Neural cell (in vitro differentiated cells): ENCODE measurements around the gene ENAM. TPM values are rescaled to one million over a fixed set of nuclear protein-coding genes. Genes with fewer than 3 reads are reported as not detected.

Source experiments
- H2AFZ ChIP-seq: fragments of 200-600, 300-800 bp; sonication (generic), shearing (Covaris generic); 2 replicates; pipeline ENCODE4 v1.6.0; 2014; ENCODE audit warnings: low read depth, mild to moderate bottlenecking, antibody characterized with exemption, low read length, moderate library complexity
- H3F3A ChIP-seq: fragments of 200-600 bp; shearing (Covaris generic); 2 replicates; pipeline ENCODE4 v1.6.1; 2016; ENCODE audit warnings: mild to moderate bottlenecking, moderate library complexity, mixed read lengths, antibody characterized with exemption, low read length; ENCODE audit not compliant: insufficient read depth, poor library complexity, severe bottlenecking
- H3K27ac ChIP-seq: fragments of 200-600, 300-800 bp; sonication (generic), shearing (Covaris generic); 2 replicates; pipeline ENCODE4 v1.5.1; 2014; ENCODE audit warnings: mild to moderate bottlenecking, low read length, moderate library complexity
- H3K27me3 ChIP-seq: fragments of 300-800, 200-600 bp; sonication (generic), shearing (Covaris generic); 2 replicates; pipeline ENCODE4 v1.6.0; 2014; ENCODE audit warnings: mild to moderate bottlenecking, low read depth, low read length, moderate library complexity; ENCODE audit not compliant: insufficient read depth
- H3K36me3 ChIP-seq: fragments of 300-800, 200-600 bp; sonication (generic), shearing (Covaris generic); 2 replicates; pipeline ENCODE4 v1.5.1; 2014; ENCODE audit warnings: mild to moderate bottlenecking, antibody characterized with exemption, low read length, moderate library complexity; ENCODE audit not compliant: insufficient read depth
- H3K4me2 ChIP-seq: fragments of 300-800, 200-600 bp; sonication (generic), shearing (Covaris generic); 2 replicates; pipeline ENCODE4 v1.6.0; 2014; ENCODE audit warnings: mild to moderate bottlenecking, low read length
- H3K4me3 ChIP-seq: fragments of 300-800, 200-600 bp; sonication (generic), shearing (Covaris generic); 2 replicates; pipeline ENCODE4 v1.5.1; 2014; ENCODE audit warnings: mild to moderate bottlenecking, low read length, moderate library complexity
- H3K79me2 ChIP-seq: fragments of 200-600 bp; shearing (Covaris generic); replicated peaks from 2 replicates; pipeline ENCODE4 v1.6.0; 2014; ENCODE audit warnings: mild to moderate bottlenecking, low read length, moderate library complexity; ENCODE audit not compliant: insufficient read depth
- H3K9ac ChIP-seq: fragments of 300-800, 200-600 bp; sonication (generic), shearing (Covaris generic); 2 replicates; pipeline ENCODE4 v1.6.1; 2016; ENCODE audit warnings: mild to moderate bottlenecking, low read length, mixed read lengths
- H3K9me2 ChIP-seq: fragments of 200-600 bp; shearing (Covaris generic); 2 replicates; pipeline ENCODE4 v1.6.1; 2016; ENCODE audit warnings: mild to moderate bottlenecking, low read length, mixed read lengths; ENCODE audit not compliant: insufficient read depth
- H3K9me3 ChIP-seq: fragments of 200-600, 300-800 bp; sonication (generic), shearing (Covaris generic); 2 replicates; pipeline ENCODE4 v1.6.1; 2016; ENCODE audit warnings: mild to moderate bottlenecking, mixed run types, low read length, moderate library complexity, mixed read lengths
- H4K20me1 ChIP-seq: fragments of 200-600 bp; shearing (Covaris generic); 2 replicates; pipeline ENCODE4 v1.6.1; 2016; ENCODE audit warnings: mild to moderate bottlenecking, mixed run types; ENCODE audit not compliant: insufficient read depth
- EP300 ChIP-seq: fragments of 450-650 bp; conservative IDR thresholded peaks from 2 replicates; pipeline ENCODE4 v1.6.1; 2014; ENCODE audit warnings: antibody characterized with exemption, mild to moderate bottlenecking, moderate library complexity; ENCODE audit not compliant: poor library complexity, severe bottlenecking
- EZH2 ChIP-seq: fragments of 200-600, 300-800 bp; shearing (Covaris generic), sonication (generic); IDR thresholded peaks from 2 replicates; pipeline ENCODE4 v1.6.1; 2014; ENCODE audit warnings: antibody characterized with exemption, low read length, borderline replicate concordance, mild to moderate bottlenecking; ENCODE audit not compliant: insufficient read depth, poor library complexity, severe bottlenecking
- MXI1 ChIP-seq: fragments of 450-650 bp; conservative IDR thresholded peaks from 2 replicates; pipeline ENCODE4 v1.6.1; 2014; ENCODE audit warnings: antibody characterized with exemption, mild to moderate bottlenecking; ENCODE audit not compliant: poor library complexity, severe bottlenecking
- POLR2AphosphoS5 ChIP-seq: IDR thresholded peaks from 2 replicates; pipeline ENCODE4 v1.6.1; 2012
- RAD21 ChIP-seq: fragments of 450-650 bp; conservative IDR thresholded peaks from 2 replicates; pipeline ENCODE4 v1.6.1; 2014; ENCODE audit warnings: antibody characterized with exemption, mild to moderate bottlenecking, moderate library complexity
- SMC3 ChIP-seq: fragments of 450-650 bp; conservative IDR thresholded peaks from 2 replicates; pipeline ENCODE4 v1.6.1; 2014; ENCODE audit warnings: antibody characterized with exemption, mild to moderate bottlenecking, moderate library complexity; ENCODE audit not compliant: poor library complexity
- TAF1 ChIP-seq: IDR thresholded peaks from 2 replicates; pipeline ENCODE4 v1.6.1; 2012; ENCODE audit warnings: low read depth
- polyA plus RNA-seq: library from polyadenylated mRNA; depleted of rRNA; stranded (reverse); fragments of >200 nt; gene quantifications from 2 replicates; pipeline ENCODE4 v1.2.3, GENCODE V29; 2014
- TF ChIP-seq, protein P1 (sequence below): IDR thresholded peaks from 2 replicates; pipeline ENCODE4 v1.6.1; 2012; ENCODE audit warnings: borderline replicate concordance
- TF ChIP-seq, protein P2 (sequence below): fragments of 450-650 bp; IDR thresholded peaks from 2 replicates; pipeline ENCODE4 v1.5.1; 2014; ENCODE audit warnings: antibody characterized with exemption, mild to moderate bottlenecking, moderate library complexity; ENCODE audit not compliant: poor library complexity, severe bottlenecking

Gene ENAM
- polyA plus RNA-seq, 1 donor from 2014 or later: not detected

GRCh38 chr4:70657326-70657725 lies 28.8 kb downstream of the ENAM start:
- no peaks in the 10 kb centered on the region for H3K9me3 ChIP-seq
- TF ChIP-seq TAF1: no peak
- no peaks in the 10 kb centered on the region for H4K20me1 ChIP-seq
- no peaks in the 10 kb centered on the region for H3K36me3 ChIP-seq
- no peak overlapping the region for H2AFZ ChIP-seq
- H3F3A ChIP-seq: no peaks in the 10 kb centered on the region
- no peaks in the 10 kb centered on the region for H3K27me3 ChIP-seq
- H3K79me2 ChIP-seq: no peaks in the 10 kb centered on the region
- no peaks in the 10 kb centered on the region for H3K9me2 ChIP-seq
- H3K4me3 ChIP-seq: no peak overlapping the region
- no peak overlapping the region for H3K9ac ChIP-seq
- no peak overlapping the region for H3K4me2 ChIP-seq
- no peak overlapping the region for H3K27ac ChIP-seq

DNA sequence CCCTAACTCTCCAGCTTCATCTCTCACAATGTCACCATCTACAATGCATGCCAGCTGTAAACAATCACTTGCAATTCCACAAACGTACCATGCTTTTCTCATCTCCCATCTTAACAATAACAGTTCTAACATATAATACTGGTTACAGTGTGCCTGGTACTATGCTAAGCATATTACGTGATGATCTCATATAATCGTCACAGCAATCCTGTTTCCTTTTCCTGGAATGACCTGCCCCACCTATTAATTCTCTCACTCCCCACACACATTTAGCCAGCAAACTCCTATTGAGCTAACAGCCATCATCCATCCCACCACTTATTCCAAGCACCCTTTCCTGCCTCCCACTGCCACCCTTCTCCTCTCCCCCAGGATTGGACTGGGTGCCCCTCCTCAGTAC lies 29.9 kb downstream of the ENAM start:
- Histone ChIP-seq H3K9ac (no peak overlapping the region), H3F3A (no peaks in the 10 kb centered on the region), H2AFZ (no peak overlapping the region), H3K4me2 (no peak overlapping the region), H3K9me3 (no peaks in the 10 kb centered on the region), H4K20me1 (no peaks in the 10 kb centered on the region), H3K36me3 (no peaks in the 10 kb centered on the region), H3K4me3 (no peak overlapping the region), H3K79me2 (no peaks in the 10 kb centered on the region), H3K27me3 (no peaks in the 10 kb centered on the region), H3K9me2 (no peaks in the 10 kb centered on the region), H3K27ac (no peak overlapping the region)
- TF ChIP-seq RAD21 (no peak), SMC3 (no peak), EP300 (no peak), POLR2AphosphoS5 (no peak), EZH2 (no peak)
- TF ChIP-seq, protein P1, sequence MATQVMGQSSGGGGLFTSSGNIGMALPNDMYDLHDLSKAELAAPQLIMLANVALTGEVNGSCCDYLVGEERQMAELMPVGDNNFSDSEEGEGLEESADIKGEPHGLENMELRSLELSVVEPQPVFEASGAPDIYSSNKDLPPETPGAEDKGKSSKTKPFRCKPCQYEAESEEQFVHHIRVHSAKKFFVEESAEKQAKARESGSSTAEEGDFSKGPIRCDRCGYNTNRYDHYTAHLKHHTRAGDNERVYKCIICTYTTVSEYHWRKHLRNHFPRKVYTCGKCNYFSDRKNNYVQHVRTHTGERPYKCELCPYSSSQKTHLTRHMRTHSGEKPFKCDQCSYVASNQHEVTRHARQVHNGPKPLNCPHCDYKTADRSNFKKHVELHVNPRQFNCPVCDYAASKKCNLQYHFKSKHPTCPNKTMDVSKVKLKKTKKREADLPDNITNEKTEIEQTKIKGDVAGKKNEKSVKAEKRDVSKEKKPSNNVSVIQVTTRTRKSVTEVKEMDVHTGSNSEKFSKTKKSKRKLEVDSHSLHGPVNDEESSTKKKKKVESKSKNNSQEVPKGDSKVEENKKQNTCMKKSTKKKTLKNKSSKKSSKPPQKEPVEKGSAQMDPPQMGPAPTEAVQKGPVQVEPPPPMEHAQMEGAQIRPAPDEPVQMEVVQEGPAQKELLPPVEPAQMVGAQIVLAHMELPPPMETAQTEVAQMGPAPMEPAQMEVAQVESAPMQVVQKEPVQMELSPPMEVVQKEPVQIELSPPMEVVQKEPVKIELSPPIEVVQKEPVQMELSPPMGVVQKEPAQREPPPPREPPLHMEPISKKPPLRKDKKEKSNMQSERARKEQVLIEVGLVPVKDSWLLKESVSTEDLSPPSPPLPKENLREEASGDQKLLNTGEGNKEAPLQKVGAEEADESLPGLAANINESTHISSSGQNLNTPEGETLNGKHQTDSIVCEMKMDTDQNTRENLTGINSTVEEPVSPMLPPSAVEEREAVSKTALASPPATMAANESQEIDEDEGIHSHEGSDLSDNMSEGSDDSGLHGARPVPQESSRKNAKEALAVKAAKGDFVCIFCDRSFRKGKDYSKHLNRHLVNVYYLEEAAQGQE: no peak
- TF ChIP-seq, protein P2, sequence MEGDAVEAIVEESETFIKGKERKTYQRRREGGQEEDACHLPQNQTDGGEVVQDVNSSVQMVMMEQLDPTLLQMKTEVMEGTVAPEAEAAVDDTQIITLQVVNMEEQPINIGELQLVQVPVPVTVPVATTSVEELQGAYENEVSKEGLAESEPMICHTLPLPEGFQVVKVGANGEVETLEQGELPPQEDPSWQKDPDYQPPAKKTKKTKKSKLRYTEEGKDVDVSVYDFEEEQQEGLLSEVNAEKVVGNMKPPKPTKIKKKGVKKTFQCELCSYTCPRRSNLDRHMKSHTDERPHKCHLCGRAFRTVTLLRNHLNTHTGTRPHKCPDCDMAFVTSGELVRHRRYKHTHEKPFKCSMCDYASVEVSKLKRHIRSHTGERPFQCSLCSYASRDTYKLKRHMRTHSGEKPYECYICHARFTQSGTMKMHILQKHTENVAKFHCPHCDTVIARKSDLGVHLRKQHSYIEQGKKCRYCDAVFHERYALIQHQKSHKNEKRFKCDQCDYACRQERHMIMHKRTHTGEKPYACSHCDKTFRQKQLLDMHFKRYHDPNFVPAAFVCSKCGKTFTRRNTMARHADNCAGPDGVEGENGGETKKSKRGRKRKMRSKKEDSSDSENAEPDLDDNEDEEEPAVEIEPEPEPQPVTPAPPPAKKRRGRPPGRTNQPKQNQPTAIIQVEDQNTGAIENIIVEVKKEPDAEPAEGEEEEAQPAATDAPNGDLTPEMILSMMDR: no peak

GRCh38 chr4:70660106-70660505 lies 31.6 kb downstream of the ENAM start:
- Histone ChIP-seq H3K27ac (no peak overlapping the region), H3K27me3 (no peaks in the 10 kb centered on the region), H3K4me2 (no peak overlapping the region), H4K20me1 (no peaks in the 10 kb centered on the region), H3K9ac (no peak overlapping the region), H2AFZ (no peak overlapping the region), H3K9me2 (no peaks in the 10 kb centered on the region), H3K79me2 (no peaks in the 10 kb centered on the region), H3K9me3 (no peaks in the 10 kb centered on the region), H3K36me3 (no peaks in the 10 kb centered on the region), H3K4me3 (no peak overlapping the region), H3F3A (no peaks in the 10 kb centered on the region)
- TF ChIP-seq SMC3: no peak
- no peak for TF ChIP-seq MXI1
- TF ChIP-seq, protein P1: no peak
- TF ChIP-seq, protein P2: no peak
- no peak for TF ChIP-seq EZH2
- TF ChIP-seq POLR2AphosphoS5: no peak
- no peak for TF ChIP-seq EP300
- no peak for TF ChIP-seq RAD21
- TF ChIP-seq TAF1: no peak
